Naive thymus-derived CD4-positive, alpha-beta T cell (primary cell): ENCODE measurements around the gene MR1. TPM values are rescaled to one million over a fixed set of nuclear protein-coding genes. Genes with fewer than 3 reads are reported as not detected.

Experiments
- ATAC-seq: fragments of 150-1000 bp; cut with Tn5 transposase; 2 replicates; pipeline ENCODE4 v1.10.0; 2021; ENCODE audit warnings: mild to moderate bottlenecking, moderate library complexity
- CTCF ChIA-PET: fragments of 350-600 bp; sonication (Branson Sonifier 250); formaldehyde crosslinking; loops from one replicate; lab custom pipeline; 2021; ENCODE audit warnings: antibody characterized with exemption; lab: Charles Lee
- POLR2A ChIA-PET: fragments of 350-600 bp; sonication (Branson Sonifier 250); formaldehyde crosslinking; loops from one replicate; lab custom pipeline; 2021; ENCODE audit warnings: antibody characterized with exemption, inconsistent platforms; lab: Charles Lee
- DNase-seq, 9 donors: peaks; one replicate each; pipeline versions ENCODE4 v3.0.0 to v3.0.0-alpha.2; 2020 to 2022; ENCODE audit warnings: mixed read lengths in 1 of 9
- H3K27ac ChIP-seq: one replicate; pipeline ENCODE4 v1.7.0; 2013; ENCODE audit warnings: mild to moderate bottlenecking, low read depth, low read length, moderate library complexity
- H3K27me3 ChIP-seq, 2 donors: one replicate each; pipeline ENCODE4 v1.7.0; 2013; ENCODE audit warnings: low read length in 2 of 2, mild to moderate bottlenecking in 2 of 2, moderate library complexity in 2 of 2; ENCODE audit not compliant: control insufficient read depth in 2 of 2, insufficient read depth in 2 of 2
- H3K36me3 ChIP-seq, 3 experiments: 1 replicate in 2 of 3; 2 replicates in 1 of 3; pipeline ENCODE4 v1.7.0; 2013; ENCODE audit warnings: low read length in 3 of 3, mild to moderate bottlenecking in 3 of 3, moderate library complexity in 1 of 3; ENCODE audit not compliant: insufficient read depth in 3 of 3, control insufficient read depth in 2 of 3
- H3K4me1 ChIP-seq, 2 donors: one replicate each; pipeline ENCODE4 v1.7.0; 2013; ENCODE audit warnings: low read length in 2 of 2, mild to moderate bottlenecking in 2 of 2, moderate library complexity in 1 of 2; ENCODE audit not compliant: control insufficient read depth in 2 of 2, insufficient read depth in 2 of 2
- H3K4me3 ChIP-seq: 2 replicates; pipeline ENCODE4 v1.7.0; 2013; ENCODE audit warnings: mild to moderate bottlenecking, low read length
- H3K9me3 ChIP-seq, 3 experiments: 1 replicate in 2 of 3; 2 replicates in 1 of 3; pipeline ENCODE4 v1.7.0; 2013; ENCODE audit warnings: low read length in 3 of 3; ENCODE audit not compliant: control insufficient read depth in 2 of 3
- H3K27ac Mint-ChIP-seq, 9 donors: one replicate each; pipeline ENCODE4 v1.8.0; 2020 to 2022; ENCODE audit warnings: mixed read lengths in 9 of 9, mild to moderate bottlenecking in 8 of 9, moderate library complexity in 5 of 9, inconsistent platforms in 2 of 9
- H3K27me3 Mint-ChIP-seq, 5 donors: one replicate each; pipeline ENCODE4 v1.8.0; 2021 to 2022; ENCODE audit warnings: mixed read lengths in 5 of 5, mild to moderate bottlenecking in 1 of 5
- H3K36me3 Mint-ChIP-seq, 5 donors: one replicate each; pipeline ENCODE4 v1.8.0; 2020 to 2022; ENCODE audit warnings: mixed read lengths in 5 of 5, mild to moderate bottlenecking in 3 of 5, inconsistent platforms in 1 of 5
- H3K4me1 Mint-ChIP-seq, 7 donors: one replicate each; pipeline ENCODE4 v1.8.0; 2020 to 2022; ENCODE audit warnings: mixed read lengths in 7 of 7, mild to moderate bottlenecking in 3 of 7, inconsistent platforms in 1 of 7
- H3K4me3 Mint-ChIP-seq, 10 donors: one replicate each; pipeline ENCODE4 v1.8.0; 2020 to 2022; ENCODE audit warnings: mild to moderate bottlenecking in 10 of 10, mixed read lengths in 10 of 10, moderate library complexity in 6 of 10, inconsistent platforms in 2 of 10
- H3K9me3 Mint-ChIP-seq, 11 donors: one replicate each; pipeline ENCODE4 v1.8.0; 2020 to 2022; ENCODE audit warnings: mixed read lengths in 11 of 11, mild to moderate bottlenecking in 4 of 11, inconsistent platforms in 1 of 11, moderate library complexity in 1 of 11
- intact Hi-C, 2 donors: fragments of 100-400 bp; cut with micrococcal nuclease; formaldehyde crosslinking; loops; one replicate each; pipeline ENCODE4 v1.15.1; 2023
- polyA plus RNA-seq, 2 donors: library from polyadenylated mRNA; unstranded; fragments of 300-500 nt; fragmentation: Illumina TruSeq; gene quantifications; one replicate each; pipeline ENCODE4 v1.2.3, GENCODE V29; 2021
- total RNA-seq, 6 experiments: library from RNA in 5 of 6; stranded (reverse) in 5 of 6; gene quantifications; 1 replicate in 5 of 6; 2 replicates in 1 of 6; pipeline ENCODE4 v1.2.3 and lab custom pipeline; 2021 to 2026

The MR1 gene
- total and polyA plus RNA-seq, 7 experiments from 2014 or later: 19.8 to 39.2 (median 29.8) TPM

- CTCF ChIA-PET: interaction anchor here (0.7 to 2.2 kb wide), 11 partner anchors 8 to 77 kb away, joined by 3 to 22 read pairs (median 3); partner anchors contain the start of gene STX6
- H3K9me3 Mint-ChIP-seq: peaks cover 0 to 5% (median 0%) of the 10 kb centered on the region in 11 donors
- peak overlapping the region; percentile 83 for H3K4me3 ChIP-seq
- ATAC-seq (no peak), DNase-seq (peak in 4 of 9 donors; percentile 16 to 63 (median 40))
- H3K4me3 Mint-ChIP-seq: peak overlapping the region; percentile 89 to 100 (median 98)
- peaks cover 0 to 4% (median 0%) of the 10 kb centered on the region in 3 experiments for H3K36me3 ChIP-seq
- H3K27me3 Mint-ChIP-seq: peaks cover 0 to 5% (median 0%) of the 10 kb centered on the region in 5 donors
- H3K4me1 ChIP-seq: peaks cover 12 to 23% of the 10 kb centered on the region in 2 donors
- H3K9me3 ChIP-seq: no peaks in the 10 kb centered on the region
- H3K36me3 Mint-ChIP-seq: peaks cover 0 to 35% (median 3%) of the 10 kb centered on the region in 5 donors
- H3K27ac Mint-ChIP-seq: peak overlapping the region; percentile 92 to 98 (median 96)
- intact Hi-C loops: loop anchor here (1.0 to 5.0 kb wide), 4 partner anchors 9 to 588 kb away; partner anchors contain the start of genes ACBD6 (in 1 of the 2), MR1 (in 1 of the 2) and STX6 (in 1 of the 2)
- H3K27ac ChIP-seq: peak overlapping the region; percentile 98
- H3K27me3 ChIP-seq: no peaks in the 10 kb centered on the region
- POLR2A ChIA-PET: interaction anchor here (0.8 to 10.6 kb wide), 12 partner anchors 11 to 308 kb away, joined by 3 to 264 read pairs (median 8); partner anchors contain the start of gene MR1
- H3K4me1 Mint-ChIP-seq: peaks cover 25 to 50% (median 39%) of the 10 kb centered on the region in 7 donors
These were observed 56.9 kb downstream of the MR1 start for GRCh38 chr1:181090641-181091126.

- H3K4me3 Mint-ChIP-seq: peak overlapping the region in 6 of 10 donors; percentile 89 to 100 (median 98)
- DNase-seq (no peak), ATAC-seq (no peak)
- Histone ChIP-seq H3K27ac (peak overlapping the region; percentile 9), H3K4me3 (peak overlapping the region; percentile 83), H3K36me3 (peaks cover 0 to 4% (median 0%) of the 10 kb centered on the region in 3 experiments), H3K4me1 (peaks cover 12 to 23% of the 10 kb centered on the region in 2 donors), H3K27me3 (no peaks in the 10 kb centered on the region), H3K9me3 (no peaks in the 10 kb centered on the region)
- H3K4me1 Mint-ChIP-seq: peaks cover 25 to 51% (median 41%) of the 10 kb centered on the region in 7 donors
- intact Hi-C loops: loop anchor here in 1 of 2 donors (5.0 kb wide), 1 partner anchor 589 kb away; the partner anchor contains the start of gene ACBD6
- ChIA-PET POLR2A (interaction anchor here (0.6 to 10.6 kb wide), 7 partner anchors 10 to 71 kb away, joined by 3 to 264 read pairs (median 8); partner anchors contain the start of gene STX6), CTCF (interaction anchor here (0.9 to 1.8 kb wide), 7 partner anchors 16 to 58 kb away, joined by 3 to 22 read pairs (median 3); partner anchors contain the start of gene MR1)
- H3K9me3 Mint-ChIP-seq: peaks cover 0 to 5% (median 0%) of the 10 kb centered on the region in 11 donors
- H3K27ac Mint-ChIP-seq: peak overlapping the region in 6 of 9 donors; percentile 7 to 98 (median 95)
- H3K27me3 Mint-ChIP-seq: peaks cover 0 to 2% (median 0%) of the 10 kb centered on the region in 5 donors
- peaks cover 0 to 39% (median 3%) of the 10 kb centered on the region in 5 donors for H3K36me3 Mint-ChIP-seq
These were observed 57.7 kb downstream of the MR1 start for GRCh38 chr1:181091309-181092040.

GRCh38 chr1:181092056-181092455 is 58.3 kb downstream of the MR1 start:
- peaks cover 0 to 4% (median 0%) of the 10 kb centered on the region in 5 donors for H3K27me3 Mint-ChIP-seq
- ChIA-PET POLR2A (interaction anchor here (0.6 to 10.6 kb wide), 5 partner anchors 10 to 70 kb away, joined by 3 to 264 read pairs (median 4); partner anchors contain the start of gene STX6), CTCF (interaction anchor here (1.1 to 1.8 kb wide), 3 partner anchors 48 to 59 kb away, joined by 3 to 6 read pairs (median 5); partner anchors contain the start of gene MR1)
- no peak overlapping the region for H3K4me3 ChIP-seq
- H3K27me3 ChIP-seq: no peaks in the 10 kb centered on the region
- peaks cover 12 to 23% of the 10 kb centered on the region in 2 donors for H3K4me1 ChIP-seq
- DNase-seq (no peak), ATAC-seq (no peak)
- H3K9me3 Mint-ChIP-seq: peaks cover 0 to 5% (median 0%) of the 10 kb centered on the region in 11 donors
- H3K4me1 Mint-ChIP-seq: peaks cover 25 to 53% (median 41%) of the 10 kb centered on the region in 7 donors
- peaks cover 0 to 39% (median 3%) of the 10 kb centered on the region in 5 donors for H3K36me3 Mint-ChIP-seq
- H3K9me3 ChIP-seq: no peaks in the 10 kb centered on the region
- intact Hi-C loops: loop anchor here in 1 of 2 donors (5.0 kb wide), 1 partner anchor 590 kb away; the partner anchor contains the start of gene ACBD6
- H3K27ac Mint-ChIP-seq: peak overlapping the region in 4 of 9 donors; percentile 3 to 95 (median 16)
- peak overlapping the region in 4 of 10 donors; percentile 2 to 99 (median 66) for H3K4me3 Mint-ChIP-seq
- peak overlapping the region; percentile 9 for H3K27ac ChIP-seq
- peaks cover 0 to 4% (median 0%) of the 10 kb centered on the region in 3 experiments for H3K36me3 ChIP-seq

GRCh38 chr1:181092883-181093458 is 59.2 kb downstream of the MR1 start:
- peaks cover 12 to 22% of the 10 kb centered on the region in 2 donors for H3K4me1 ChIP-seq
- no peak overlapping the region for H3K4me3 ChIP-seq
- no peaks in the 10 kb centered on the region for H3K9me3 ChIP-seq
- Mint-ChIP-seq H3K4me1 (peaks cover 26 to 53% (median 36%) of the 10 kb centered on the region in 7 donors), H3K4me3 (peak overlapping the region in 2 of 10 donors; percentile 15 to 56), H3K27ac (peak overlapping the region in 7 of 9 donors; percentile 3 to 95 (median 18)), H3K9me3 (peaks cover 0 to 5% (median 0%) of the 10 kb centered on the region in 11 donors), H3K27me3 (peaks cover 0 to 4% (median 0%) of the 10 kb centered on the region in 5 donors), H3K36me3 (peaks cover 0 to 39% (median 3%) of the 10 kb centered on the region in 5 donors)
- intact Hi-C loops: loop anchor here in 1 of 2 donors (5.0 kb wide), 1 partner anchor 591 kb away; the partner anchor contains the start of gene ACBD6
- H3K27ac ChIP-seq: no peak overlapping the region
- ChIA-PET POLR2A (interaction anchor here (0.6 to 10.6 kb wide), 3 partner anchors 9 to 70 kb away, joined by 4 to 264 read pairs (median 8); partner anchors contain the start of gene STX6), CTCF (interaction anchor here (0.6 to 1.3 kb wide), 4 partner anchors 47 to 611 kb away, joined by 3 to 5 read pairs (median 3); partner anchors contain the start of gene MR1)
- no peak for ATAC-seq
- peaks cover 0 to 4% (median 0%) of the 10 kb centered on the region in 3 experiments for H3K36me3 ChIP-seq
- no peak for DNase-seq
- no peaks in the 10 kb centered on the region for H3K27me3 ChIP-seq

- Mint-ChIP-seq H3K27me3 (peaks cover 0 to 1% (median 0%) of the 10 kb centered on the region in 5 donors), H3K36me3 (peaks cover 0 to 38% (median 3%) of the 10 kb centered on the region in 5 donors), H3K4me3 (no peak overlapping the region), H3K4me1 (peaks cover 33 to 65% (median 43%) of the 10 kb centered on the region in 7 donors), H3K9me3 (peaks cover 0 to 1% (median 0%) of the 10 kb centered on the region in 11 donors), H3K27ac (peak overlapping the region in 1 of 9 donors; percentile 6)
- Histone ChIP-seq H3K4me1 (peaks cover 19 to 22% of the 10 kb centered on the region in 2 donors), H3K36me3 (peaks cover 0 to 2% (median 0%) of the 10 kb centered on the region in 3 experiments), H3K9me3 (no peaks in the 10 kb centered on the region), H3K27me3 (no peaks in the 10 kb centered on the region), H3K27ac (no peak overlapping the region), H3K4me3 (no peak overlapping the region)
- ChIA-PET POLR2A (no interaction called here), CTCF (interaction anchor here (1.4 kb wide), 1 partner anchor 47 kb away, joined by 4 read pairs; no protein-coding TSS in a partner anchor)
- DNase-seq (no peak), ATAC-seq (no peak)
- intact Hi-C loops: loop anchor here in 1 of 2 donors (5.0 kb wide), 1 partner anchor 592 kb away; the partner anchor contains the start of gene ACBD6
These were observed 60.8 kb downstream of the MR1 start for GRCh38 chr1:181094416-181095212.
